Hepatocyte (in vitro differentiated cells): ENCODE measurements around the gene APOA4. TPM values are rescaled to one million over a fixed set of nuclear protein-coding genes. Genes with fewer than 3 reads are reported as not detected.
A peak's percentile ranks its signal among the peaks of the same experiment; 100 is the strongest.

Experiments
- DNase-seq: peaks from one replicate; pipeline ENCODE4 v3.0.0-alpha.2; 2016; ENCODE audit warnings: low spot score
- H2AFZ ChIP-seq: fragments of 200-600 bp; sonication (generic); 2 replicates; pipeline ENCODE4 v1.6.0; 2016; ENCODE audit warnings: antibody characterized with exemption, mild to moderate bottlenecking
- H3K27ac ChIP-seq: fragments of 200-600 bp; sonication (generic); 2 replicates; pipeline ENCODE4 v1.5.1; 2016; ENCODE audit warnings: mild to moderate bottlenecking
- H3K27me3 ChIP-seq: fragments of 200-600 bp; sonication (generic); 2 replicates; pipeline ENCODE4 v1.6.1; 2016
- H3K36me3 ChIP-seq: fragments of 200-600 bp; sonication (generic); replicated peaks from 2 replicates; pipeline ENCODE4 v1.5.1; 2016; ENCODE audit warnings: low read depth; ENCODE audit not compliant: insufficient read depth
- H3K4me1 ChIP-seq: fragments of 200-600 bp; sonication (generic); 2 replicates; pipeline ENCODE4 v1.5.1; 2016; ENCODE audit warnings: mild to moderate bottlenecking, moderate library complexity; ENCODE audit not compliant: insufficient read depth
- H3K4me2 ChIP-seq: fragments of 200-600 bp; sonication (generic); 2 replicates; pipeline ENCODE4 v1.6.0; 2016
- H3K4me3 ChIP-seq: fragments of 200-600 bp; sonication (generic); 2 replicates; pipeline ENCODE4 v1.5.1; 2016; ENCODE audit warnings: mild to moderate bottlenecking
- H3K79me2 ChIP-seq: fragments of 200-600 bp; sonication (generic); 2 replicates; pipeline ENCODE4 v1.6.0; 2017; ENCODE audit warnings: mild to moderate bottlenecking
- H3K9me2 ChIP-seq: fragments of 200-600 bp; sonication (generic); replicated peaks from 2 replicates; pipeline ENCODE4 v1.6.0; 2017; ENCODE audit warnings: mild to moderate bottlenecking; ENCODE audit not compliant: insufficient read depth
- H3K9me3 ChIP-seq: fragments of 200-600 bp; sonication (generic); 2 replicates; pipeline ENCODE4 v1.5.1; 2016; ENCODE audit warnings: low read depth, mild to moderate bottlenecking
- H4K20me1 ChIP-seq: fragments of 200-600 bp; sonication (generic); 2 replicates; pipeline ENCODE4 v1.6.0; 2016; ENCODE audit warnings: mild to moderate bottlenecking; ENCODE audit not compliant: insufficient read depth, poor library complexity, severe bottlenecking
- CTCF ChIP-seq: fragments of 200-600 bp; sonication (generic); IDR thresholded peaks from 2 replicates; pipeline ENCODE4 v1.5.1; 2016; ENCODE audit warnings: antibody characterized with exemption, mild to moderate bottlenecking; ENCODE audit not compliant: poor library complexity
- EZH2 ChIP-seq: fragments of 200-600 bp; sonication (generic); IDR thresholded peaks from 2 replicates; pipeline ENCODE4 v1.6.1; 2016; ENCODE audit warnings: antibody characterized with exemption, mild to moderate bottlenecking, borderline replicate concordance
- EZH2phosphoT487 ChIP-seq: fragments of 200-600 bp; sonication (generic); IDR thresholded peaks from one replicate; pipeline ENCODE4 v1.6.1; 2018; ENCODE audit warnings: antibody characterized with exemption, mild to moderate bottlenecking, low read depth, moderate library complexity; ENCODE audit not compliant: unreplicated experiment, severe bottlenecking
- WGBS: methylation state at CpG from one replicate; pipeline ENCODE4 v1.1.6; 2016; ENCODE audit warnings: low lambda C conversion rate; ENCODE audit errors: missing lambda C conversion rate; 5-methylcytosine and 5-hydroxymethylcytosine counted together
- polyA plus RNA-seq: library from polyadenylated mRNA; unstranded; fragments of >200 nt; fragmentation: Nextera tagmentation; extraction: Ambion mirVana; gene quantifications from 2 replicates; pipeline ENCODE4 v1.2.1, GENCODE V29; 2016
- total RNA-seq: library from RNA; depleted of rRNA; stranded (reverse); fragments of >200 nt; gene quantifications from 2 replicates; pipeline ENCODE4 v1.2.3, GENCODE V29; 2014

Gene APOA4
- total and polyA plus RNA-seq, 2 experiments from 2014 or later: 810 to 1,133 TPM

GRCh38 chr11:116856423-116856822, 33.3 kb upstream of the APOA4 start:
- H3K36me3 ChIP-seq: no peaks in the 10 kb centered on the region

GRCh38 chr11:116855413-116855812, 32.3 kb upstream of the APOA4 start:
- no peaks in the 10 kb centered on the region for H4K20me1 ChIP-seq
- no peak overlapping the region for H2AFZ ChIP-seq
- H3K4me1 ChIP-seq: peaks cover 29% of the 10 kb centered on the region
- no peak overlapping the region for H3K4me3 ChIP-seq
- no peaks in the 10 kb centered on the region for H3K9me2 ChIP-seq
- H3K36me3 ChIP-seq: no peaks in the 10 kb centered on the region
- whole genome bisulfite sequencing: 98% methylated on average over 7 of the region's 7 CpGs
- H3K27ac ChIP-seq: no peak overlapping the region
- H3K79me2 ChIP-seq: no peaks in the 10 kb centered on the region
- H3K9me3 ChIP-seq: no peaks in the 10 kb centered on the region
- no peak for DNase-seq
- H3K4me2 ChIP-seq: no peak overlapping the region
- H3K27me3 ChIP-seq: no peaks in the 10 kb centered on the region
- TF ChIP-seq EZH2 (no peak), CTCF (no peak), EZH2phosphoT487 (no peak)

More at GRCh38 chr11:116856423-116856822, 33.3 kb upstream of the APOA4 start:
- WGBS: 93% methylated on average over 5 of the region's 5 CpGs
- Histone ChIP-seq H3K4me3 (no peak overlapping the region), H3K4me2 (no peak overlapping the region), H4K20me1 (no peaks in the 10 kb centered on the region), H3K27me3 (no peaks in the 10 kb centered on the region), H3K79me2 (no peaks in the 10 kb centered on the region), H2AFZ (no peak overlapping the region), H3K27ac (no peak overlapping the region), H3K9me2 (no peaks in the 10 kb centered on the region), H3K4me1 (peaks cover 24% of the 10 kb centered on the region), H3K9me3 (no peaks in the 10 kb centered on the region)
- TF ChIP-seq EZH2phosphoT487 (no peak), CTCF (no peak), EZH2 (no peak)
- DNase-seq: no peak

GRCh38 chr11:116853461-116854073, 30.5 kb upstream of the APOA4 start:
- Histone ChIP-seq H3K9me2 (no peaks in the 10 kb centered on the region), H3K27ac (peak overlapping the region; percentile 72), H2AFZ (no peak overlapping the region), H3K4me1 (peaks cover 29% of the 10 kb centered on the region), H3K4me3 (no peak overlapping the region), H3K36me3 (no peaks in the 10 kb centered on the region), H3K27me3 (no peaks in the 10 kb centered on the region), H3K9me3 (no peaks in the 10 kb centered on the region), H4K20me1 (no peaks in the 10 kb centered on the region), H3K4me2 (no peak overlapping the region), H3K79me2 (no peaks in the 10 kb centered on the region)
- TF ChIP-seq EZH2: no peak
- no peak for TF ChIP-seq CTCF
- TF ChIP-seq EZH2phosphoT487: no peak
- 93% methylated on average over 6 of the region's 6 CpGs for WGBS
- peak; percentile 45 for DNase-seq
